SU-DHL-6 (cell line): ENCODE data around the gene TOR4A.

ENCODE experiments used
- CTCF ChIP-seq: fragments of 200-600 bp; sonication (generic); IDR thresholded peaks from one replicate; pipeline ENCODE4 v1.5.1; 2017; ENCODE audit warnings: antibody characterized with exemption, mild to moderate bottlenecking, low read length, moderate library complexity; ENCODE audit not compliant: insufficient read depth, poor library complexity, severe bottlenecking
- EZH2phosphoT487 ChIP-seq: fragments of 200-600 bp; sonication (generic), shearing (Covaris generic); conservative IDR thresholded peaks from 2 replicates; pipeline ENCODE4 v1.6.1; 2018; ENCODE audit warnings: mild to moderate bottlenecking, antibody characterized with exemption, low read length, moderate library complexity, mixed read lengths

GRCh38 chr9:137321726-137322361, 44.3 kb downstream of the TOR4A start:
- no peak for TF ChIP-seq CTCF
- no peak for TF ChIP-seq EZH2phosphoT487
